DMS 273 (cell line): ENCODE measurements around the gene GORAB.

ENCODE experiments used
- DNase-seq: peaks from one replicate; lab custom pipeline; 2025; ENCODE audit not compliant: unreplicated experiment; lab: John Stamatoyannopoulos, UW

The GORAB gene, protein sequence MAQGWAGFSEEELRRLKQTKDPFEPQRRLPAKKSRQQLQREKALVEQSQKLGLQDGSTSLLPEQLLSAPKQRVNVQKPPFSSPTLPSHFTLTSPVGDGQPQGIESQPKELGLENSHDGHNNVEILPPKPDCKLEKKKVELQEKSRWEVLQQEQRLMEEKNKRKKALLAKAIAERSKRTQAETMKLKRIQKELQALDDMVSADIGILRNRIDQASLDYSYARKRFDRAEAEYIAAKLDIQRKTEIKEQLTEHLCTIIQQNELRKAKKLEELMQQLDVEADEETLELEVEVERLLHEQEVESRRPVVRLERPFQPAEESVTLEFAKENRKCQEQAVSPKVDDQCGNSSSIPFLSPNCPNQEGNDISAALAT

DNA sequence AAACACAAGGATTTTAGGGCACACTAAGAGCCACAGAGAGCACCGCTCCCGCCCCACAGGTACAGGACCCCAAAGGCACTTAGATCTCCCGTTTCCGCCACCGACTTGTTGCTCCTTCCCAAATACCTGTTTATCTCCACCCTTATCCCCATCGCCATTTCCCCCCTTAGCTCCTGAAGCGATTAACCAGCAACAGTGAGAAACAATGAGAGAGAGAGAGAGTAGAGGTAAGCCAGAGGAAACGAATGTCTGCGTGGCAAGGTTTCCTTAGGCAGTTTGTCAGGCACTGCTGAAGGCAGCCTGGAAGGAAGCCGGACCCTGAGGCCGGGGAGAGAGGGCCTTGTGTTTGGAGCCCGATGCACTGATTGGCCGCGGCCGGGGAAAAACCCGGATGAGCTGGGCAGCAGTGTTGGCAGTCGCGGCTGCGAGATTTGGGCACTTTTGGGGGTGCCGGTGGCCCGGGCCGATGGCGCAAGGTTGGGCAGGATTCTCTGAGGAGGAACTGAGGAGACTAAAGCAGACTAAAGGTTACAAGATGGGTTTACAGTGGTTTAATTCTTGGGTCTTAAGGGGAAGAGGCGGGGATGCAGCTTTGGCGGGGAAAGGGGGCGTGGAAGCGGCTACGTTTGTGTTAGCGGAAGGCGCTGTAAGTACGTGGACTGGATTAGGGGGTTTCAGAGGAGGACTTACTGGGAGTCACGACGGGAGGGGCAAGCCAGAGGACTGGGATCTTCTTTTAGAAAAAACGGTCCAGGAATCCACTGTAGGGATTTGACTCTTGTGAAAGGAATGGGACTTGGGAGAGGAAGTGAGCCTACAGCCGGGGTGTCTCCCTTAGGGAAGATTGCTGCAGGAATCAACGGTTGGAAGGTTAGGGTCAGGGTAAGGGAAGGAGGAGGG lies at the start of gene GORAB:
Gene GORAB, plus strand, starts transcription at position 409 of the 900 bp plus-strand sequence. Its CDS starts 58 bp downstream, at position 467.
- peak; percentile 94 for DNase-seq

GRCh38 chr1:170483051-170483450 lies 48.9 kb upstream of the GORAB start:
- no peak for DNase-seq

DNA sequence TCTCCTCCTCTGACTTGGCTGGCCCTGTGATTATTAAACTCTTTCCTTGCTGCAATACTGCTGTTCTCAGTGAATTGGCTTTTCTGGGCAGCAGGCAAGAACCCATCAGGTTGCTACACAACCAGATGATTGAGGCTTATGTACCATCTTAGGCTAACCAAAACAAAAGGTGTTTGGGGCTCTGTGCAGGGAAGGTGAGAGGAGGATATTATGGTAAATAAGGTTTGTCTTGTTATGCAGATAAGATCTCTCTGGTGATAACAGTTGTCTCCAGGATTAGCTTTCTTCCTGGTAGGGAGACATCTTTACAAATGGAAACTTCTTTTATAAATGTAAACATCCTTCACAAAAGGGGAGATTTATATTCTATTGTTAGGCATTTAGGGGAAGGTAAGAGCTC lies 44.5 kb upstream of the GORAB start:
- no peak for DNase-seq

DNA sequence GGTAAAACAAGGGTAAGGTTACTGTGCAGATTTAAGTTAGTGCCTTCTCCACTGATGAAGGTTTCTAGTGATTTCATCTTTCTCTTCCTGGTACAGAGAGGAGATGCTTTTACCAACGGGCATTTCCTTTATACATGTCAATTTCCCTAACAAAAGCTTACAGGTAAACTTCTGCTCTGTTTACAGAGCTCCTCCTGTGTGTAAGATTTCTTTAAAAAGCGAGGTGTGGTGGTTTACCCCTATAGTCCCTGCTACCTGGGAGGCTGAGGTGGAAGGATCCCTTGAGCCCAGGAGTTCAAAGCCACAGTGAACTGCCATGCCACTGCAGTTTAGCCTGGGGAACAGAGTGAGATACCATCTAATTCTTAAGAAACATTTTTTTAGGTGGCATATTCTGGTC lies 40.7 kb upstream of the GORAB start:
- DNase-seq: no peak

DNA sequence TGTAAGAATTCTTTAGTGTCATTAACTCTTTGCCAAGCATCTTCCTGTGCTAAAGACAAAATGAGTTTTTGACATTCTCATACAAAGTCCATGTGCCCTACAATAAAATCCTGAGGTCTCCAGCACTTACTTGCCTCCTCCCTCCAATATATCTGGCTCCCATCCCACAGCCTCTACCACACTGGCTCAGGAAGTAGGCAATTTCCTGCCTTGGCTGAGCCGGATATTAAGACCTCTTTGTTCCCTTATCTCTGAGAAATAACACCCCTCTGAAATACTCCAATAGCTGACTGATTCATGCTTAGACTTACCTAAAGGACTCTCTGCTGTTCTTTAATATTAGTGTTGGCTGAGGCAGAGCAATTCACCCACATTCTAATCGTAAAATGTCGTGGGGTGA lies 37.6 kb upstream of the GORAB start:
- no peak for DNase-seq

DNA sequence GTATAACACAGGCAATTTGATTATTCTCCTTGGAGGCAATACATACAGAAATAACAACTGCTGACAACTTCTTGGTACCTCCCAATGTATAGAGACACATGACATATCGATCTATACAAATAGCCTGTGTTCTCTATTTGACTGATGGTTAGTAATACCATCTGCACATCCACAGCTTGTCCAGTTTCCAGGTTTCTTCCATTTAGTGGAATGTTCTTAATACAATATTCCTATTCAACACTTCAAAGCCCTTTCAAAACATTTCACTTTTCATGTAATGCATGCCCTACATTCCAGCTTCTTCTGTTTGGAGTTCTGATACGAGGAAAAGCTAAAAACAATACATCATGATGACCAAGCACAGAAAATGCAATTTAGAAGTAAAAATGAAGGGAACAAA lies 37.0 kb upstream of the GORAB start:
- DNase-seq: no peak

- no peak for DNase-seq
Measured at GRCh38 chr1:170498876-170499275, 33.1 kb upstream of the GORAB start.

DNA sequence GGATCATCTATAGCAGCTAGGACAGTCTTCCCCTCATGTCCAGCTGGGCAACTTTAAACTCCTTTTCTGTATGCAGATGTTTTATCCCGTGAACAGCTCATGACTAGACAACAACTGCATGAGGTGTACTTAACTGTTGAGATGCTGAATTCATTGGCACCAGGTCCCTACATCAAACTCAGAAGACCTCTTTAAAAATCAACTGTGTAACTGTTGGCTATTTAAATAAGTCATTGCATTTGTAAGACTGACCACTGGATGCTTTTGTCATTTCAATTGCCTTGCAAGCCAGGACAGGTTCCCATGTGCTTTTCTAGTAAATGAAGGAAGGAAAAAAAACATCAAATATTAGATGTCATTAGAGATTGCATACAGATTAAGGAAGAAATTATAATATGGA lies 28.3 kb upstream of the GORAB start:
- no peak for DNase-seq

GRCh38 chr1:170510163-170510562 lies 21.8 kb upstream of the GORAB start:
- no peak for DNase-seq

DNA sequence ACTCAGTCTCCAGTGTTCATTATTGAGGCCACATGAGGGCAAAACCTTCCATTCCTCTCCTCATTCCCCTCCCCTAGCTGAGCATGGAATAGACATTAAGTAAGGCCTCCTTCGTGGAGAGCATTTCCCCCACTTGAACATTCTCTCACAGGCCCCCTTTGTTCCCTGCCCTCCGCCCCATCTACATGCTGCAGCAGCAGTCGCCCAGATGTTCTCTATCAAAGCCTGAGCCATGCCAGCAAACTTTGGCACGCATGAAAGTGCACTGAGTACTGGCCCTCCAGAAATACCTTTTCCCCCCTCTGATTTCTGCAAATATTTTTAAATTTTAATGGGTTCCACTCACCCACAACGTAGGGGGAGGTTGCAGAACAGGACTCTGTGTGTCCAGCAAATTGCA lies 20.9 kb upstream of the GORAB start:
- DNase-seq: no peak

- no peak for DNase-seq
Measured at GRCh38 chr1:170513138-170513537, 18.8 kb upstream of the GORAB start.

- DNase-seq: no peak
Measured at GRCh38 chr1:170518185-170518834, 13.7 kb upstream of the GORAB start.

- no peak for DNase-seq
Measured at GRCh38 chr1:170518965-170519364, 13.0 kb upstream of the GORAB start.

- DNase-seq: no peak
Measured at GRCh38 chr1:170520601-170521000, 11.4 kb upstream of the GORAB start.

DNA sequence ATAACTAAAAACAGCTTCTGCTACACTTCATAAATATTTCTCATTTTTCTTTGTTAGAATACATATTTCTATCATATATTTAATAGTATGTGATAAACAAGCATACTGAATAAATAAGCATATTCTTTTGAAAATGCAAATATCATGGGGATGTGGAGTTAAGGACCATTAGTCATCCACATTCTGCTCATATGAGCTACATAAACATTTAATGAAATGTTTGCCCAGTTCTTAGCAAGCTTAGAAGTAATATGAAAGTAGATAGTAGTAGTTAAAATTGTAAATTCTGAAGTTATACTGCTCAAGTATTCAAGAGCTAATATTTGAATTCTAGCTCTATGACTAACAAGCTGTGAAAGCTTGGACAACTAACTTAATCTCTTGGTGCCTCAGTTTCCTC lies 10.1 kb upstream of the GORAB start:
- DNase-seq: no peak

DNA sequence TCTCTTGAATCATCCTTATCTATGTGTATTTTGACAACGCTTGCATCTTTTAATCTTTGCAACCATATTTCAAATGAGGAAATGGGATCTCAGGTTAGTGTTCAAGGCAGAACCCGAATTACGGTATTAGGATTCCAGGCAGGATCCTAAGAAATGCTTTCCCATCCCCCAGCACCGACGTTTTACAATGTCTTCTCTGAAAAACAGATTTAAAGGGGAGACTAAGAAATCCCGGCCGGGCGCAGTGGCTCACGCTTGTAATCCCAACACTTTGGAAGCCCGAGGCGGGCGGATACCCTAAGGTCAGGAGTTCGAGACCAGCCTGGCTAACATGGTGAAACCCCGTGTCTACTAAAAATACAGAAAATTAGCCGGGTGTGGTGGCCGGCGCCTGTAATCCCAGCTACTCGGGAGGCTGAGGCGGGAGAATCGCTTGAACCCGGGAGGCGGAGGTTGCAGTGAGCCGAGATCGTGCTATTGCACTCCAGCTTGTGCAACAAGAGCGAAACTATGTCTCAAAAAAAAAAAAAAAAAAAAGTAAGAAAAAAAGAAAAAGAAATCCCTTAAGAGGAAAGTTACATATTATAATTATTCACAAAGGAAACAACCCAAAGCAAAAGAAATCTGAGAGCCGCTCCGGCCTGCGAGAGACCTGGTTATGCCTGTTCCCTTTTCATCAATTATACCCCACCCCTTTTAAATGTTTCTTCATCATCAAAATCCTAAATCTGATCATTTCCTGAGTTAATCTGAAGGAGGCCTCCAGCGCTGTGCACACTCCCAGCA lies 801 bp upstream of the GORAB start:
- DNase-seq: peak; percentile 5

GRCh38 chr1:170533298-170533697 lies 1.3 kb downstream of the GORAB start:
- no peak for DNase-seq

DNA sequence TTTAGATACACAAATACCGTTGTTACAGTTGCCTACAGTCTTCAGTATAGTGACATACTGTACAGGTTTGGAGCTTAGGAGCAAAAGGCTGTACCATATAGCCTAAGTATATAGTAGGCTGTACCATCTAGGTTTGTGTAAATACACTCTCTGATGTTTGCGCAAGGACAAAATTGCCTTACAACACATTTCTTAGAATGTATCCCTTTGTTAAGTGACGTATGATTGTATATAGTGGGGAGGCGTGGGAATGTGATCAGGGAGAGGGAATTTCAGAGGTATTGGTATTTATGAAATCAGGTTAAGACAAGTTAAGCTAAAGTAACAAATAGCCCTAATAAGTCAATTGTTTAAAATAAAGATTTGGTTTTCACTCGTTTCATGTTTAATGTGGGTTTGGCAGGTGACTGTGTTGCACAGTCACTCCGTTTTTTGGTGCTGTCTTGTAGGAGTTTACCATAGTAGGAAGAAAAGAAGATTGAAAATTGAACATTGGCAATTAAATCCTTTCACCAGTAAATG lies 2.7 kb downstream of the GORAB start:
- no peak for DNase-seq

- DNase-seq: no peak
Measured at GRCh38 chr1:170535418-170535817, 3.5 kb downstream of the GORAB start.

DNA sequence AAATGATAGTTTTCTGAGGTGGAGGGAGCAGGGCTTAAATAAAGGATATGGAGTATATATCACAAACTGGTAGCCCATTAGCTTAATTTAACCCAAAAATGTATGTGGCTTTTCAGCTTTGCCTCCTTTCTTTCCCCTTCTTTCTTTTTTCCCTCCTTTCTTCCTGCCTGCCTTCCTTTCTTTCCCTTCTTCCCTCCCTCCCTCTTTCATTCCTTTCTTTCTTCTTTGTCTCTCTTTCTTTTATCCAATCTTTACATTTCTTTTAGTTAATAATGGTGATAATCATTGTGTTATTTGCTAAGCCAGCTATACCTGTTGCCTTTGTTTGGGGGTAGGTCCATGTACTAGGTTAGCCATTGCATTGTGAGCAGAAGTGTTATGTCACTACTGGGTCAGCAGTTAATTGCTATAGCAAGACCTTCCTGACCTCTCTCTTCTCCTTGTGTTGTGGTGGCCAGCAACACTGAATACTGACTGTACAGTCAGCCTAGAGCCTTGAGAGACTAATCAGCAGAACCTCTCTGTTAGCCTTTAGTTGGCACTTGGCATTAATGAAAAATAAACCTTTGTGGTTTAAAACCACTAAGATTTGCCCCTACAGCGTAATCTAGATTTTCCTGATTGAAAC lies 5.1 kb downstream of the GORAB start:
- DNase-seq: no peak
